ENCODE results near the gene VIPR1.

GRCh38 chr3:42500091-42500490 is 2.4 kb upstream of the VIPR1 start:
- TF ChIP-seq CTCF (IDR thresholded peaks at IDR 0.05) (no peak), EZH2phosphoT487 (IDR thresholded peaks at IDR 0.05; ENCODE audit: borderline replicate concordance, low read depth) (no peak)

All from SK-N-SH (cell line).